Measurements from ENCODE around the gene PLXDC1.
A peak's percentile ranks its signal among the peaks of the same experiment; 100 is the strongest.

The PLXDC1 gene

DNA sequence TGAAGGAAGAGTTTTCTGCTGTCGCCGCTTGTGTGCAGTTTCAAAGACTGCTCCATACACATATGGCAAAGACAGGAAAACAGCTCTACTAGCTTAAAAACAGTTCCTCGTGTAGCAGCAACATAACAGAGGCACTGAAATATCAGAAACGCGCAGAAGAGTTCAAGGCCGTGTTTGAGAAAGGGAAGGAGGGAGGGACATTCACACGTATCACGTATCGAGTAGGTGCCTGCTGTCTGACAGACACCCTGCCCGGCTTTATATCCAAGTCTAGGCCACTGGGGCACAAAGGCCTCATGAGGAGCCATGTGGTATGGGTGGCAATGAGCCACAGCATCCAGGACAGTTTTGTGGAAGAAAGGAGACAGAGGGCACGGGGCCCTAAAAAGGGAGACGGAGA lies 50.3 kb downstream of the PLXDC1 start:
- Histone ChIP-seq H3K4me3 (ENCODE audit: low read length in 2 of 2) (no peak overlapping the region), H3K9ac (ENCODE audit: low read depth in 1 of 2, low read length in 2 of 2) (no peak overlapping the region), H3K36me3 (ENCODE audit: control insufficient read depth in 2 of 2, insufficient read depth in 2 of 2, low read length in 2 of 2) (no peaks in the 10 kb centered on the region), H3K27me3 (ENCODE audit: control insufficient read depth in 2 of 2, insufficient read depth in 2 of 2, low read length in 2 of 2) (peaks cover 0 to 3% of the 10 kb centered on the region in 2 donors), H3K4me1 (ENCODE audit: control insufficient read depth in 2 of 2, insufficient read depth in 2 of 2, low read length in 2 of 2) (peaks cover 0 to 10% of the 10 kb centered on the region in 2 donors), H3K9me3 (ENCODE audit: control insufficient read depth in 2 of 2, low read length in 2 of 2) (no peaks in the 10 kb centered on the region), H3K27ac (ENCODE audit: low read depth in 2 of 2, low read length in 2 of 2) (no peak overlapping the region)

DNA sequence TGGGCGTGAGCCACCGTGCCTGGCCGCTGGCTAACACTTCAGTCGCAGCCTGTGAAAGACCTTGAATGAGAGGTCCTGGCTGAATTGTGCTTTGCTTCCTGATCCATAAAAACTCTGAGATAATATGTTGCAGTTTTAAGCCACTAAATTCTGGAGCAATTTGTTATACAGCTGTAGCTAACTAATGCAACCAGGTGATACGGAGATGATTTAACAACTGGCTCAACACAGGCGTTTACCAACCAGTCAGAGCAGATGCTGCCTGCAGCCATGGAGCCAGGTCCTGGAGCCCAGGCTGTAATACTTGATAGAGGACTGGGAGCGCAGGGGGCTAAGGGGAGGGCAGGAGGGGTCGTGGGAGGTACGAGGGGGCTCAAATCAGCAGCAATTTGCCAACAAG lies 50.9 kb downstream of the PLXDC1 start:
- Histone ChIP-seq H3K27me3 (ENCODE audit: control insufficient read depth in 2 of 2, insufficient read depth in 2 of 2, low read length in 2 of 2) (peaks cover 0 to 3% of the 10 kb centered on the region in 2 donors), H3K27ac (ENCODE audit: low read depth in 2 of 2, low read length in 2 of 2) (no peak overlapping the region), H3K9ac (ENCODE audit: low read depth in 1 of 2, low read length in 2 of 2) (no peak overlapping the region), H3K4me3 (ENCODE audit: low read length in 2 of 2) (no peak overlapping the region), H3K4me1 (ENCODE audit: control insufficient read depth in 2 of 2, insufficient read depth in 2 of 2, low read length in 2 of 2) (peaks cover 0 to 10% of the 10 kb centered on the region in 2 donors), H3K9me3 (ENCODE audit: control insufficient read depth in 2 of 2, low read length in 2 of 2) (no peaks in the 10 kb centered on the region), H3K36me3 (ENCODE audit: control insufficient read depth in 2 of 2, insufficient read depth in 2 of 2, low read length in 2 of 2) (no peaks in the 10 kb centered on the region)

DNA sequence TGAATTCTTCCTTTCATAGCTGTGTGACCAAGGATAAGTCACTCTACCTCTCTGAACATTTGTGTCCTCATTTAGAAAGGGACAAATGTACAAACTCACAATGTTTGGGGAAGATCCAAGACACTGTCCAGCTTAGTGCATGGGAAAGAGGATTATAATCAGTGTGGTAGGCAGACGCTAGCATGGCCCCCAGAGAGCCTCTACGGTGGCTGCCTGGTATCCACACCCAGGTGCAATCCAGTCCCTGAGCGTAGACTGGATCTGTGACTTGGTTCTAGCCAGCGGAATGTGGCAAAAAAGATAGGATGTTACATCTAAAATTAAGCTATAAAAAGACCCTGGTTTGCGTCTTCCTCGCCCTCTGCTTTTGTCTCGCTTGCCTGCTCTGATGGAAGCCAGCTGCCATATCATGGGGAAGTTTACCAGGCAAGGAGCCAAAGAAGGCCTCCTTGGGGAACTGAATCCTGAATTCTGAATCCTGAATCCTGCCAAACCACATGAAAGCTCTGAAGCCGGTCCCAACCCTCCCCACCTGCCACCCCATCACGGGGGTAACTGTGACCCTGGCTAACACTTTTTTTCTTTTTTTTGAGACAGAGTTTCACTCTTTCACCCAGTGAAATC lies 51.7 kb downstream of the PLXDC1 start:
- peaks cover 0 to 3% of the 10 kb centered on the region in 2 donors for H3K27me3 ChIP-seq (ENCODE audit: control insufficient read depth in 2 of 2, insufficient read depth in 2 of 2, low read length in 2 of 2)
- H3K9me3 ChIP-seq (ENCODE audit: control insufficient read depth in 2 of 2, low read length in 2 of 2): no peaks in the 10 kb centered on the region
- H3K4me1 ChIP-seq (ENCODE audit: control insufficient read depth in 2 of 2, insufficient read depth in 2 of 2, low read length in 2 of 2): peaks cover 0 to 10% of the 10 kb centered on the region in 2 donors
- no peak overlapping the region for H3K9ac ChIP-seq (ENCODE audit: low read depth in 1 of 2, low read length in 2 of 2)
- no peaks in the 10 kb centered on the region for H3K36me3 ChIP-seq (ENCODE audit: control insufficient read depth in 2 of 2, insufficient read depth in 2 of 2, low read length in 2 of 2)
- no peak overlapping the region for H3K4me3 ChIP-seq (ENCODE audit: low read length in 2 of 2)
- H3K27ac ChIP-seq (ENCODE audit: low read depth in 2 of 2, low read length in 2 of 2): peak overlapping the region in 1 of 2 donors; percentile 61

DNA sequence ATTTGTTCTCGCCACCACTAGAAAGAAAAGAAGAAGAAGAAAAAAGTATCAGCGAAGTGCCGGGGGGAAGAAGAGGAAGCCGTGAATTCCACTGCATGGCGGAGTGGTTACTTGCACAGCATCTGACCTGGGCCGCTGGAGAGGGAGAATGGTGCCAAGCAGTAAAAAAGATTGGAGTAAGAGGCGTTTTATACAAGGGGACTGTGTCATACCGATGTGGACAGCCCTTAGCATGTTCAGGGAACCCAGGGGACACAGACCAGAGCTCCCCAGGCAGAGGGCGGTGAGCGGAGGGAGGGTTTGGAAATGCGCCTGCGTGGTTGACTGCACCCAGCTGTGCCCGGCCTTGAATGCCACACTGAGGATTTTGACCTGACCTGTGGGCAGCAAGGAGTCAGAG lies 52.8 kb downstream of the PLXDC1 start:
- H3K27ac ChIP-seq (ENCODE audit: low read depth in 2 of 2, low read length in 2 of 2): no peak overlapping the region
- H3K36me3 ChIP-seq (ENCODE audit: control insufficient read depth in 2 of 2, insufficient read depth in 2 of 2, low read length in 2 of 2): no peaks in the 10 kb centered on the region
- peaks cover 0 to 3% of the 10 kb centered on the region in 2 donors for H3K27me3 ChIP-seq (ENCODE audit: control insufficient read depth in 2 of 2, insufficient read depth in 2 of 2, low read length in 2 of 2)
- H3K9me3 ChIP-seq (ENCODE audit: control insufficient read depth in 2 of 2, low read length in 2 of 2): no peaks in the 10 kb centered on the region
- no peak overlapping the region for H3K4me3 ChIP-seq (ENCODE audit: low read length in 2 of 2)
- no peak overlapping the region for H3K9ac ChIP-seq (ENCODE audit: low read depth in 1 of 2, low read length in 2 of 2)
- H3K4me1 ChIP-seq (ENCODE audit: control insufficient read depth in 2 of 2, insufficient read depth in 2 of 2, low read length in 2 of 2): peaks cover 0 to 10% of the 10 kb centered on the region in 2 donors

DNA sequence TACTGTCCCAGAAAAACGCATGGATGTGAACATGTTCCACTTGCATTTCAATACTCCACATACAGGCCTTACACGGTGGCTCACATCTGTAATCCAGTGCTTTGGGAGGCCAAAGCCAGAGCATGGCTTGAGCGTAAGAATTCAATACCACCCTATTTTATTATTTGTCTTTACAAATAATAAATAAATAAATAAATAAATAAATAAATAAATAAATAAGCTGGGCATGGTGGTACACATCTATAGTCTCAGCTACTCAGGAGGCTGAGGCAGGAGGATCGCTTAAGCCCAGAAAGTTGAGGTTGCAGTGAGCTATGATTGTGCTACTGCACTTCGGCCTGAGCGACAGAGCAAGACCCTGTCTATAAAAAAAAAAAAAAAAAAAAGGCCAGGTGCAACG lies 53.9 kb downstream of the PLXDC1 start:
- no peak overlapping the region for H3K4me3 ChIP-seq (ENCODE audit: low read length in 2 of 2)
- H3K4me1 ChIP-seq (ENCODE audit: control insufficient read depth in 2 of 2, insufficient read depth in 2 of 2, low read length in 2 of 2): peaks cover 0 to 11% of the 10 kb centered on the region in 2 donors
- no peaks in the 10 kb centered on the region for H3K9me3 ChIP-seq (ENCODE audit: control insufficient read depth in 2 of 2, low read length in 2 of 2)
- H3K27me3 ChIP-seq (ENCODE audit: control insufficient read depth in 2 of 2, insufficient read depth in 2 of 2, low read length in 2 of 2): peaks cover 0 to 3% of the 10 kb centered on the region in 2 donors
- no peak overlapping the region for H3K9ac ChIP-seq (ENCODE audit: low read depth in 1 of 2, low read length in 2 of 2)
- H3K27ac ChIP-seq (ENCODE audit: low read depth in 2 of 2, low read length in 2 of 2): peak overlapping the region in 1 of 2 donors; percentile 81
- H3K36me3 ChIP-seq (ENCODE audit: control insufficient read depth in 2 of 2, insufficient read depth in 2 of 2, low read length in 2 of 2): no peaks in the 10 kb centered on the region

DNA sequence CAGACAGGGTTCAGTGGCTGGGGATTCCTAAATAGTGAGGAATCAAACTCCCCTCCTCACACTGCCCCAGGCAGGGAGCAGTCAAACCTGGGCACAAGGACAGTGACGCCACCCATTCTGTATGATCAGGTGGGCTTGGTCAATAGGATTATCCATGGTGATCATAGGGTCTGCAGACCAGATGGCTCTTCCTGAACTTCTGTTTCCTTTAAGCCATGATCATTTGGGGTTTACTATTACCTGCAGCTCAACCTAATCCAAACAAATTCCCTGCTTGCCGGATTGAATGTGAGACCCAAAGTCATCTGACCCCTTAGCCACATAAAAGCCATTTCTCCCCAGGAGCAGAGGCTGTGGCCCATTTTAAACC lies 54.3 kb downstream of the PLXDC1 start:
- Histone ChIP-seq H3K4me3 (ENCODE audit: low read length in 2 of 2) (no peak overlapping the region), H3K36me3 (ENCODE audit: control insufficient read depth in 2 of 2, insufficient read depth in 2 of 2, low read length in 2 of 2) (no peaks in the 10 kb centered on the region), H3K4me1 (ENCODE audit: control insufficient read depth in 2 of 2, insufficient read depth in 2 of 2, low read length in 2 of 2) (peaks cover 0 to 15% of the 10 kb centered on the region in 2 donors), H3K27ac (ENCODE audit: low read depth in 2 of 2, low read length in 2 of 2) (peak overlapping the region in 1 of 2 donors; percentile 81), H3K9me3 (ENCODE audit: control insufficient read depth in 2 of 2, low read length in 2 of 2) (no peaks in the 10 kb centered on the region), H3K9ac (ENCODE audit: low read depth in 1 of 2, low read length in 2 of 2) (no peak overlapping the region), H3K27me3 (ENCODE audit: control insufficient read depth in 2 of 2, insufficient read depth in 2 of 2, low read length in 2 of 2) (peaks cover 0 to 3% of the 10 kb centered on the region in 2 donors)

DNA sequence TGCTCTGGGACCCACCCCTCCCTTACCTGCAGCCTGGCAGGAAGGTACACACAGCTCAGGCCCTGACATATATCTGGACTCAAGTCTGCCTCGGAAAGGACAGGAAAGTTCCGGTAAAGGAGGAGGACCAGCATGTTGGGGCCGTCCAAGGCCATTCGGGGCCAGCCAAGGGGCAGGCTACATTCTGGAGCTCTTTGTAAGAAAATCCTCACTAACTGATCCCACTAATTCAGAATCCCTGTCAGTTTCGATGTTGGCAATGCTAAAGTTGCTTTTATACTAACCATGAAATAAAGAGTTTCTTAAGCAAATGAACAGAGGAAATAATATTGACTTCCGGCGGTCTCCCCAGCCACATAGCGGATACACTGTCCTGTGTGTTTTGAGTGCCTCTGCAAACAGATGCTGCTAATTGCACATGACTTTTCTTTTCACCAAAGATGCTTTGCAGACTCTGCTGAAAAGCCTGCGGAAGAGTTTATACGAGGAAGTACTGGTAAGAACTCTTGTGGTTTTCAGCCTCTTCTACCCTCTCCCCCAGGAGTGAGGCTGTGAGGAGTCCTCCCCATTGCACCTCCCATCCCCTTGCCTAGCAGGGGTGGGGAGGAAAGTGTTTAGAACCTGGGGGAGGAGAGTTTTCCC lies 54.8 kb downstream of the PLXDC1 start:
- Histone ChIP-seq H3K27ac (ENCODE audit: low read depth in 2 of 2, low read length in 2 of 2) (peak overlapping the region; percentile 66 to 81), H3K4me3 (ENCODE audit: low read length in 2 of 2) (peak overlapping the region; percentile 9 to 38), H3K4me1 (ENCODE audit: control insufficient read depth in 2 of 2, insufficient read depth in 2 of 2, low read length in 2 of 2) (peaks cover 0 to 16% of the 10 kb centered on the region in 2 donors), H3K36me3 (ENCODE audit: control insufficient read depth in 2 of 2, insufficient read depth in 2 of 2, low read length in 2 of 2) (no peaks in the 10 kb centered on the region), H3K9me3 (ENCODE audit: control insufficient read depth in 2 of 2, low read length in 2 of 2) (no peaks in the 10 kb centered on the region), H3K27me3 (ENCODE audit: control insufficient read depth in 2 of 2, insufficient read depth in 2 of 2, low read length in 2 of 2) (peaks cover 0 to 3% of the 10 kb centered on the region in 2 donors), H3K9ac (ENCODE audit: low read depth in 1 of 2, low read length in 2 of 2) (peak overlapping the region in 1 of 2 donors; percentile 41)

DNA sequence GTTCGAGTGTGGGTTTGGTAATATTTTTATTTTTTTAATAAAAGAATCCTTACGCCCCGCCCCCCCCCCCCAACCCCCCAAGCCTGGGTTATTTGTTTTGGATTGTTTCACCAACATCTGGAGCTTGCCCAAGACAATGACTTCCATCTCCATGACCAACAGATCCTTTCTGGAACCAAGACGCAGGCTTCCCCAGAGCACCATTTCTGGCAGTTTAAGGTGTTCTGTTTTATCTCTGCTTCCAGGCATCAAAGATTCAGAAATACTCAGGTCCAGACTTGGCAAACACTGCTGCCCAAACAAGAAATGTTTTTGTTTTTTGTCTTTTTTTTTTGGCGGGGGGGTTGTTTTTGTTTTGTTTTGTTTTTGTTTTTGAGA lies 56.1 kb downstream of the PLXDC1 start:
- Histone ChIP-seq H3K9ac (ENCODE audit: low read depth in 1 of 2, low read length in 2 of 2) (no peak overlapping the region), H3K4me3 (ENCODE audit: low read length in 2 of 2) (no peak overlapping the region), H3K36me3 (ENCODE audit: control insufficient read depth in 2 of 2, insufficient read depth in 2 of 2, low read length in 2 of 2) (no peaks in the 10 kb centered on the region), H3K9me3 (ENCODE audit: control insufficient read depth in 2 of 2, low read length in 2 of 2) (no peaks in the 10 kb centered on the region), H3K27ac (ENCODE audit: low read depth in 2 of 2, low read length in 2 of 2) (no peak overlapping the region), H3K27me3 (ENCODE audit: control insufficient read depth in 2 of 2, insufficient read depth in 2 of 2, low read length in 2 of 2) (peaks cover 0 to 3% of the 10 kb centered on the region in 2 donors), H3K4me1 (ENCODE audit: control insufficient read depth in 2 of 2, insufficient read depth in 2 of 2, low read length in 2 of 2) (peaks cover 0 to 18% of the 10 kb centered on the region in 2 donors)

DNA sequence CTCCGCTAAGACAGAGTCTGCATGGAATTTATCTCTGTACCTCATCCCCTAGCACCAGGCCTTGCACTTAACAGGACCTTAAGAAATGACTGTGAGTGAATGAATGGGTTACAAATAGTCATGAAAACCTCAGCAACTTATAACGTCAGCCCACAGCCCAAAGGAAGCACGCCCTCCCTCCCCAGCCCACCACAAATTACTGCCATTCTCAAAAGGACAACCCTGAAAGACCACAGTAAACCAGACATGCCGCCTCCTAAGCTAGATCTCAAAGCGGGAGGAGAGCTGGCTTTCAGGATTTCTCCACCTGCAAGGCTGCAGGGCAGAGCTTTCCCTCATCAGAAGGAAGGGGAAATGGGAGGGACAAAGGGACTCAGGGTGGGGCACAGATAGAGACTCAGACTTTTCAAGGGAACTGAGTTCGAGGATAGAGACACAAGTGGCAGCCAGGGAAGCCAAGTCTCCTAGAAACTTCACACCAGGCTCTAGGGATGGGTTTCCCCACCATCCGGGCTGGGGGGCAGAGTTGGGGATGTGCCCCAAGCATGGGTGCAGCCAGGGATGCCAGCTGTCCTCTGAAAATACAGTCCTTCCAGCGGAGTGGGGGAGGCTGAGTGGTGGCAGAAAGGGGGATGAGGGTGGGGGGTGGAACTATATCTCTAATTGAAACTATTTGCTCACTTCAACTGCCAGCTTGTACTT lies 56.7 kb downstream of the PLXDC1 start:
- Histone ChIP-seq H3K27ac (ENCODE audit: low read depth in 2 of 2, low read length in 2 of 2) (peak overlapping the region in 1 of 2 donors; percentile 34), H3K27me3 (ENCODE audit: control insufficient read depth in 2 of 2, insufficient read depth in 2 of 2, low read length in 2 of 2) (peaks cover 0 to 3% of the 10 kb centered on the region in 2 donors), H3K9me3 (ENCODE audit: control insufficient read depth in 2 of 2, low read length in 2 of 2) (no peaks in the 10 kb centered on the region), H3K4me3 (ENCODE audit: low read length in 2 of 2) (no peak overlapping the region), H3K9ac (ENCODE audit: low read depth in 1 of 2, low read length in 2 of 2) (no peak overlapping the region), H3K36me3 (ENCODE audit: control insufficient read depth in 2 of 2, insufficient read depth in 2 of 2, low read length in 2 of 2) (no peaks in the 10 kb centered on the region), H3K4me1 (ENCODE audit: control insufficient read depth in 2 of 2, insufficient read depth in 2 of 2, low read length in 2 of 2) (peaks cover 0 to 18% of the 10 kb centered on the region in 2 donors)

DNA sequence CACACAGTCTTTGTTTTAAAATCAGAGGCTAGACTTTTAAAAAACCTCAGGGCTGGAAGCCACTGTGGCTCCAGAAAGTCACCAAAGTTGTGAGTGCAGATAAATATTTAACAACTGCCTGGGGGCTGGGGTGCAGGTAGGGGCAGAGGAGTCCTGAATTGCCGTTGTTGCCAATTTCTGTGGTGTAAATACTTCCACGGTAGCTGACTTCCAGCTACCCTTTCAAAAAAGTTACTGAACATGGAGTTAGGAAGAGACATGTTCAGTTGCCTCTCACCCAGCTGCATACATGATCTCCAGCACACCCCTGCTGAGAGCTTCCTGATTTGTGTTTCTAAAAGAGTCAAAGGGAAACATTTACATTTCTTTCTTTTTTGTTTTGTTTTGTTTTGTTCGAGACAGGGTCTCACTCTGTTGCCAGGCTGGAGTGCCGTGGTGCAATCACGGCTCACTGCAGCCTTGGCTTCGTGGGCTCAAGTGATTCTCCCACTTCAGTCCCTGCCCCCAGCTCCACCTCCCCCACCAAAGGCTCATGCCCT lies 58.7 kb downstream of the PLXDC1 start:
- Histone ChIP-seq H3K27ac (ENCODE audit: low read depth in 2 of 2, low read length in 2 of 2) (peak overlapping the region; percentile 20 to 48), H3K27me3 (ENCODE audit: control insufficient read depth in 2 of 2, insufficient read depth in 2 of 2, low read length in 2 of 2) (peaks cover 0 to 3% of the 10 kb centered on the region in 2 donors), H3K4me1 (ENCODE audit: control insufficient read depth in 2 of 2, insufficient read depth in 2 of 2, low read length in 2 of 2) (peaks cover 0 to 15% of the 10 kb centered on the region in 2 donors), H3K4me3 (ENCODE audit: low read length in 2 of 2) (no peak overlapping the region), H3K9me3 (ENCODE audit: control insufficient read depth in 2 of 2, low read length in 2 of 2) (no peaks in the 10 kb centered on the region), H3K36me3 (ENCODE audit: control insufficient read depth in 2 of 2, insufficient read depth in 2 of 2, low read length in 2 of 2) (no peaks in the 10 kb centered on the region), H3K9ac (ENCODE audit: low read depth in 1 of 2, low read length in 2 of 2) (no peak overlapping the region)

Data from mucosa of rectum (tissue), 2 donors.